HepG2 (cell line): ENCODE data around the gene CEP57L1.

ENCODE experiments used
- FOXP1 ChIP-seq, 2 experiments: fragments of 450-650 bp in 1 of 2; IDR thresholded peaks; 2 replicates each; pipeline ENCODE4 v1.6.1; 2017 to 2018; ENCODE audit warnings: antibody characterized with exemption in 1 of 2
- HMG20A ChIP-seq: IDR thresholded peaks from 2 replicates; pipeline ENCODE4 v1.6.1; 2016; ENCODE audit warnings: borderline replicate concordance
- IRF2 ChIP-seq: IDR thresholded peaks from 2 replicates; pipeline ENCODE4 v1.6.1; 2018; ENCODE audit warnings: missing genetic modification reagents, missing compliant biosample characterization
- NR2C2 ChIP-seq: sonication (generic); formaldehyde crosslinking; IDR thresholded peaks from 2 replicates; pipeline ENCODE4 v1.4.0; 2020; ENCODE audit warnings: missing genetic modification reagents, mild to moderate bottlenecking, moderate library complexity, borderline replicate concordance
- POLR2AphosphoS5 ChIP-seq: IDR thresholded peaks from 2 replicates; pipeline ENCODE4 v1.6.1; 2012; ENCODE audit warnings: low read depth, low read length
- TAF1 ChIP-seq: sonication (generic); formaldehyde crosslinking; IDR thresholded peaks from 2 replicates; pipeline ENCODE4 v1.4.0; 2020; ENCODE audit warnings: missing genetic modification reagents
- ZBTB38 ChIP-seq: sonication (generic); formaldehyde crosslinking; IDR thresholded peaks from 2 replicates; pipeline ENCODE4 v1.5.1; 2020; ENCODE audit warnings: mild to moderate bottlenecking, missing genetic modification reagents
- ZBTB42 ChIP-seq: sonication (generic); formaldehyde crosslinking; IDR thresholded peaks from 2 replicates; pipeline ENCODE4 v1.5.0; 2020; ENCODE audit warnings: mild to moderate bottlenecking, missing genetic modification reagents
- ZNF512 ChIP-seq: sonication (generic); formaldehyde crosslinking; IDR thresholded peaks from 2 replicates; pipeline ENCODE4 v1.4.0; 2020; ENCODE audit warnings: mild to moderate bottlenecking, missing genetic modification reagents

- TF ChIP-seq FOXP1 (IDR thresholded peaks at IDR 0.05) (no peak), FOXP1 (CRISPR knock-in tag; IDR thresholded peaks at IDR 0.05) (no peak), ZNF512 (CRISPR knock-in tag) (no peak), POLR2AphosphoS5 (no peak), NR2C2 (CRISPR knock-in tag) (no peak), HMG20A (CRISPR knock-in tag) (no peak), IRF2 (CRISPR knock-in tag) (no peak), ZBTB38 (CRISPR knock-in tag) (no peak), TAF1 (CRISPR knock-in tag) (no peak), ZBTB42 (CRISPR knock-in tag) (no peak)
Observed at GRCh38 chr6:109097661-109098060, 2.4 kb downstream of the CEP57L1 start.
